GM21786 (cell line): ENCODE data around the gene TTYH3.
A peak's percentile ranks its signal among the peaks of the same experiment; 100 is the strongest.
"Not testable (repeated sequence)": the region's sequence is repeated elsewhere in the genome, so short reads cannot be mapped to it uniquely, and the experiment has no call there.

Source experiments
- ATAC-seq: cut with Tn5 transposase; IDR thresholded peaks from one replicate; pipeline ENCODE4 v1.9.1; 2021; ENCODE audit not compliant: unreplicated experiment

Gene TTYH3, protein sequence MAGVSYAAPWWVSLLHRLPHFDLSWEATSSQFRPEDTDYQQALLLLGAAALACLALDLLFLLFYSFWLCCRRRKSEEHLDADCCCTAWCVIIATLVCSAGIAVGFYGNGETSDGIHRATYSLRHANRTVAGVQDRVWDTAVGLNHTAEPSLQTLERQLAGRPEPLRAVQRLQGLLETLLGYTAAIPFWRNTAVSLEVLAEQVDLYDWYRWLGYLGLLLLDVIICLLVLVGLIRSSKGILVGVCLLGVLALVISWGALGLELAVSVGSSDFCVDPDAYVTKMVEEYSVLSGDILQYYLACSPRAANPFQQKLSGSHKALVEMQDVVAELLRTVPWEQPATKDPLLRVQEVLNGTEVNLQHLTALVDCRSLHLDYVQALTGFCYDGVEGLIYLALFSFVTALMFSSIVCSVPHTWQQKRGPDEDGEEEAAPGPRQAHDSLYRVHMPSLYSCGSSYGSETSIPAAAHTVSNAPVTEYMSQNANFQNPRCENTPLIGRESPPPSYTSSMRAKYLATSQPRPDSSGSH

DNA sequence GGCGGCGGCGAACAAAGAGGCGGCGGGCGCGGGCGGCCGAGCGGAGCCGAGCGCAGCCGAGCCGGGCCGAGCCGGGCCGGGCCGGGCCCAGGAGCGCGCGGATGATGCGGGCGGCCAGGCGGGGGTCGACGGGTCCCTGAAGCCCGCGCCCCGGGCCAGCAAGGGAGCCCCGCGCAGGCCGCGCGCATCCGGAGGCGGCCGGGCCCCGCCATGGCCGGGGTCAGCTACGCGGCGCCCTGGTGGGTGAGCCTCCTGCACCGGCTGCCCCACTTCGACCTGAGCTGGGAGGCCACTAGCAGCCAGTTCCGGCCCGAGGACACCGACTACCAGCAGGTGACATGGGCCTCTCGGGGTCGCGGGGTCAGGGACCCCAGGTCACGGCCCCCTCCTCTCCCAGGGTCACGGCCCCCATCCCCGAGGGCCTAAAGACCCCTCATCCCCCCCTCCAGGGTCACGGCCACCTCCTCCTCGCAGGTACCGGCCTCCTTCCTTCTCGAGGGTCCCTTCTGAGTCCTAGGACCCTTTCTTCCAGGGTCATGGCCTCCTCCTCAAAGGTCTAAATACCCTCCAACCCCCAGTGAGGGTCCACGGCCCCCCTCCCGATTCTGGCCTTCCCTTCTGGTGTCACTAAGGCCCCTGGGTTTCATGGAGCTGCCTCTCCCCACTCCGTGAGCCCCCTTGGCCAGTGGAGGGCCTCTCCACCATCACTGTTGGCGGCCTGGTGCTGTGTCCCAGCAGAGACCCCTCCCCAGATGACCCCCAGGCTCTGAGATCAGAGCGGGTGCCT lies at the start of gene TTYH3:
Gene TTYH3 (plus strand): TSS at position 41 of the 787 bp plus-strand sequence. CDS start 170 bp downstream, at position 211.
- peak; percentile 27 for ATAC-seq

DNA sequence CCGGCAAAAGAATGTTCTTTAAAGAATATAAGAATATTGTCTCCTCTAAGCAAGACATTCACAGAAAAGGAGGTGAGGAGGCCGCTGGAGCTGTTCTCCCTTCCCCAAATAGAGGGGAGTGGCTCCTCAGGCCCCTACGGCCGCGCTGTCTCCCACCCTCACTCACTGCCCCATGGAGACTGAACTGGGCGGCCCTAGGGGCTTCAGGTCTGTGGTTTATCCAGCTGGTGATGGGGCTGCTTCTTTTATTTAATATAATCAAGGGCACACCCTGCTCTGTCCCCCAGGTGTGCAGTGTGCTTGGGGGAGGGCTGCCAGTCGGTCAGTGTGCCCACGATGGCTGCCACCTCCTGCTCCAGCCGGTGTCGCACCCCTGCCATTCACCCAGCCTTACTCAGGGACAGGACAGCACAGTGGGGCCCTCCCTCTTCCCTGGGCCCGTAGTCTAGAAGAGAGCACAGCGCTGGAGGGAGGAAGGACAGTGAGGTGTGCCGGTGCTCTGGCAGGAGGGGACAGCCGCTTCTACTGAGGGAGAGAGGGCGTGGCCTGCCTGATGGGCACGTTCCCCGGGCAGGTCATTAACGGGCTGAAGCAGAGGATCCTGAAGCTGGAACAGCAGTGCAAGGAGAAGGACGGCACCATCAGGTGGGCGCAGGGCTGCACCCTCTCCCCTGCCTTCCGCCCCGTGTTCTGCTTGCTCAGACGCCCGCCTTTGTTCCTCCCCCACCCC lies 49.6 kb upstream of the TTYH3 start:
- ATAC-seq = no peak

- no peak for ATAC-seq
These were observed 47.8 kb upstream of the TTYH3 start for GRCh38 chr7:2583798-2584580.

- no peak for ATAC-seq
These were observed 46.3 kb upstream of the TTYH3 start for GRCh38 chr7:2585446-2585845.

DNA sequence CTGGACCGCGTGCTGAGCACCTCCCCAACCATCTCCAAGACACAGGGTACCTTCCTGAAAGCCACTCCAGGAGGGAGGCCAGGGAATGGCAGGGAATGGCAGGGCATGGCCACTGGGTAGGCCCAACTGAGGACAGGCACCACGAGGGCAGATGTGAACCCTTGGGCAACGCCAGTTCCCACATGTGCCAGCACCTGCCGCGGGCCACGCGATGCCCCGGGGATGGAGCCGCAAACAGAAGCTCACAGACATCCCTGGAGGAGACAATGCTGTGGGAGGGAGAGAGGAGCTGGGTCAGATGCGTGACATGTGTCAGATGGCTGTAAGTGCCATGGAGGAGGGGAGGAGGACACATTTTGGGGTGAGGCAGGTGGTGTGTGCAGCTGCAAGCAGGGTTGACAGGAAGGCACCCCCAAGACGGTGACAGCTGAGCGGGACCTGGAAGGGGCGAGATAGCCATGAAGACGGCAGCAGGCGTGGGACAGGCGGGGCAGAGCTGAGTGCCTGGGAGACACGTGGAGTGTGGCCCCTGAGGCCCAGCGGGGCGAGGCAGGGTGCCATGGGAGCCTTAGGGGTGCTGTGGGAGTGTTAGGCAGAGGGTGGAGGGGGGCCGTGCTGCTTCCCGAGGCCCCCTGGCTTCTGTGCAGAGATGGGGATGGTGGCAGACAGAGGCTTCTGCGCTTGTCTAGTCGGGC lies 45.3 kb upstream of the TTYH3 start:
- ATAC-seq = no peak

GRCh38 chr7:2587134-2587533 lies 44.7 kb upstream of the TTYH3 start:
- no peak for ATAC-seq

- no peak for ATAC-seq
These were observed 44.0 kb upstream of the TTYH3 start for GRCh38 chr7:2587778-2588177.

GRCh38 chr7:2589341-2589740 lies 42.4 kb upstream of the TTYH3 start:
- ATAC-seq = no peak

DNA sequence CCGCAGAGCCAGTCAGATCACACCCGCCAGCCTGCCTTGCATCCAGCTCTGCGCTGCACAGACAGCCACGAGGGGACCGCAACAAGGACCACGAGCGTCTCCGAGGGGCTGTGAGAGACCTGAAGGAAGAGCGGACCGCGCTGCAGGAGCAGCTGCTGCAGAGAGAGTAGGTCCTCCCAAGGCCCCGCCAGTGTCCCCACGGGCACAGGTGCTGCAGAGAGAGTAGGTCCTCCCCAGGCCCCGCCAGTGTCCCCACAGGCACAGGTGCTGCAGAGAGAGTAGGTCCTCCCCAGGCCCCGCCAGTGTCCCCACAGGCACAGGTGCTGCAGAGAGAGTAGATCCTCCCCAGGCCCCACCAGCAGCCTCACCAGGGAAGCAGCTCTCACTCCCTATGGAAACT lies 41.8 kb upstream of the TTYH3 start:
- ATAC-seq = not testable (repeated sequence)

- ATAC-seq = no peak
These were observed 39.4 kb upstream of the TTYH3 start for GRCh38 chr7:2592375-2592865.

DNA sequence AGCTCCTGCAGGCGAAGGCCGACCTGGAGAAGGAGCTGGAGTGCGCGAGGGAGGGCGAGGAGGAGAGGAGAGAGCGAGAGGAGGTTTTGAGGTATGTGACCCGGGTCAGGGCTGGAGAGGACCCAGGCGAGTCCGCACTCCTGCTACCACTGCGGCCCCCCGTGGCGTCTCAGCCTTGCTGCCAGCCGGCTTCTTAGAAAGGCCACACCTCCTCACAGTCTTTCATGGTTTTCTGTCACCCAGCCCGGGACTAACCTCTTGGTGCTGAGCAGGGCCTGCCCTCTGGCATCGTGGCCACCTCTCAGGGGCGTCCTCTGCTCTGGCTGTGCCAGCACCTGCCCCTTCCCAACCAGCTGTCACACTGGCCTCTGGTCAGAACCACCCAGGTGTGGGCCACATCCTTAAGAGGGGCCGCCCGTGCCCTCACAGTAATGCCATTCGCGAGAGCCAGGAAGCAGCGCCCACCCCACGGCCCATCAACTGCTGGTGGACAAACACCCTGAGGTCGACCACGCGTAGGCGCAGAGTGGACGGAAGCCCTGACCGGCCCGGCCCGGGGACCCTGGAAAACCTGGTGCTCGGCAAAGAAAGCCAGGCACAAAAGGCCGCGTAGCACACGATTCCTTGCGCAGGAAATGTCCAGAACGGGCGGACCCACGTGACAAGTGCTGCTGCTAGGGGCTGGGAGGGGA lies 38.6 kb upstream of the TTYH3 start:
- no peak for ATAC-seq

DNA sequence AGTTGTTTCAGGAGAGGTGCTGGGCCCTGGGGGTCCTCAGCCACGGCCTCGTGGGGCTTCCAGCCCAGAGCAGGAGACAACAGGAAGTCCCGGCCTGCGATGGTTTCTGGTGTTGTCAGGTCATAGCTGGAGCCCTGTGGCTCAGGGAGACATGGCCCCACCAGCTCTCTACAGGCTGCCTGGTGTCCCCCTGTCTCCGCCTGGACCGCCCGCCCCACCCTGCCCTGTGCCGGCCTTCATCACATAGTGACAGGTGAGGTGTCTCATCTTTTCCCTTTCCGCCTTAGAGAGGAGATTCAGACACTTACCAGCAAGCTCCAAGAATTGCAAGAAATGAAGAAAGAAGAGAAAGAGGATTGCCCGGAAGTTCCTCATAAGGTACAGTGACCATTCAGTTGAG lies 37.2 kb upstream of the TTYH3 start:
- ATAC-seq = no peak

- no peak for ATAC-seq
These were observed 36.4 kb upstream of the TTYH3 start for GRCh38 chr7:2595258-2595860.

DNA sequence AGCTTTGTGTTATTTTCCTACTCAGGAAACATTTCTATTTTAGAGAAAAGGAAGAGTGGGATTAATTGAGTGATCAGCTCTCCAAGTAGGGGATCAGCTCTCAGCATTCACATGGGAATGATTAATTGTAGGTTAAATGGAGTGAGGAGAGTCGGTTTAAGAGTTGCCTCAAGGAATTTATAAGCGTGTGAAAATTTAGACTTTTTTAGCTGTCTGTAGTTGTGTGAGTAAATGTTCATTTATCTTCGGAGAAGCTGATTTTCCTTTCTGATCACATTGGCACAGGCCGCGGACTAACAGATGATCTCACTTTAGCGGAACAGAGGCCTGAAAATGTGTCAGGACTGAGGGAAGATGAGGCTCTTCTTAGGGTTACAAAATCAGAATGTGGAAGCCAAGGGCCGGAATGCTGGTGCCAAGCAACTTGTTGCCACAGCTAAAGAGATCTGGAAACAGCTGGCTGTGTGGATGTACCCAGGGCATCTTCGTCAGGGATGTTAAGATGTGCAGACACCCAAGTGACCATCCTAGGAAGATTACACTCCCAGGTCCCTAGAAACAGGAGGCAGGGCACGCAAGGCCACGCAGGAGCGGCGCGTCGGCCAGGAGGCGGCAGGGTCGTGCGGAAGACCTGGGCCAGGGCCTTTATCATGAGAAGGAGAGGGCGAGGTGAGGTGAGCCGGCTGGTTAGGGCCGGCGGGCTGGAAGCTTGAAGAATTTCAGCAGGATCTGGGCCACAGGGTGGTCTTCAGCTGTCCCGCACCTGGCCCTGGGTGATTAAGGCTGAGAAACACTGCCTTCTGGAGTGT lies 35.1 kb upstream of the TTYH3 start:
- no peak for ATAC-seq

DNA sequence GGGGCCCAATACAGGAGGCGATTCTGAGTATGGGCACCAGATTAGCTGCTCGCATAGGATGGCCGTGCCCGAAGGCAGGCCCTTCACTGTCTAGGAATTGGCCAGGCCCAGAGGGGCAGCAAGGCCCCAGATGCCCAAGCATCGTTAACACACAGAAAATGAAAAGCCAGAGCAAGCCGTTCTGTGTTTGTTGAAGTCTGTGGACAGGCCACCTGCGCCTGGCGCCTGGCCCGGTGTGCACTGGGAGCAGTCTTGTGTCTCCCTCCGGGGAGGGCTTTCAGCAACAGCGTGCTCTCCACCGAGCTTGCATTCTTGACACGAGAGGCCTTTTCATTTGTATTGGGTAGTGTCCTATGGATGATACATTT lies 34.5 kb upstream of the TTYH3 start:
- ATAC-seq = no peak

GRCh38 chr7:2598154-2598823 lies 33.5 kb upstream of the TTYH3 start:
- no peak for ATAC-seq

DNA sequence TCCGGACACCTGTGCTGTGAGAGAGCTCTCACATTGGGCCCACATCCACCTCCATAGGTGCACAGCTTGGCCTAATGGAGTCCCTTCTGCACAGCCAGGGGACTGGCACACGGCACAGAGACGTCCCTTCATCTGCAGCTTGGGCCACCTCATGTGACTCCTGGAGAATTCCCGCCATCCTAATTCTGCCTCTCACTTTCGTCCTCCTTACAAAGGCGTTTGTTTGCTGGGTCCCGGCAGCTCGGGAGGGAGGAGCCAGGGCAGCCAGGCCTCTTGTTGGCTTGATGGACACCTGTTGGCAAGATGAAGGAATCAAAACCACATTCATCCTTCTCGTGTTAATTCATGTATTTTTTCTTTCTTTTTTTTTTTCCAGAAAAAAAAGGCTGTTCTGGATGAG lies 30.7 kb upstream of the TTYH3 start:
- no peak for ATAC-seq
